ENCODE results near the gene RAPH1.
"Not testable (repeated sequence)": the region's sequence is repeated elsewhere in the genome, so short reads cannot be mapped to it uniquely, and the experiment has no call there.

Gene RAPH1

GRCh38 chr2:203440671-203441070, 94.4 kb downstream of the RAPH1 start:
- no peak for DNase-seq
- intact Hi-C loops (cut with DNase I) = no loop called here

- intact Hi-C loops (cut with DNase I) = no loop called here
- DNase-seq = no peak
These were observed 96.6 kb downstream of the RAPH1 start for GRCh38 chr2:203438528-203438927.

- intact Hi-C loops (cut with DNase I) = no loop called here
- no peak for DNase-seq
These were observed 97.6 kb downstream of the RAPH1 start for GRCh38 chr2:203437511-203437910.

GRCh38 chr2:203436496-203436895, 98.6 kb downstream of the RAPH1 start:
- no peak for DNase-seq
- intact Hi-C loops (cut with DNase I) = no loop called here

- DNase-seq = no peak
These were observed 102.3 kb downstream of the RAPH1 start for GRCh38 chr2:203432811-203433210.

GRCh38 chr2:203431391-203432185, 103.5 kb downstream of the RAPH1 start:
- intact Hi-C loops (cut with DNase I) = no loop called here
- DNase-seq = no peak

More at GRCh38 chr2:203432811-203433210, 102.3 kb downstream of the RAPH1 start:
- intact Hi-C loops (cut with DNase I) = no loop called here

GRCh38 chr2:203429643-203430042, 105.5 kb downstream of the RAPH1 start:
- DNase-seq; intact Hi-C loops (cut with DNase I): not testable (repeated sequence)

- intact Hi-C loops (cut with DNase I) = no loop called here
- DNase-seq = no peak
These were observed 108.0 kb downstream of the RAPH1 start for GRCh38 chr2:203427061-203427460.

GRCh38 chr2:203418271-203418670, 116.8 kb downstream of the RAPH1 start:
- intact Hi-C loops (cut with DNase I) = no loop called here
- DNase-seq = no peak

- intact Hi-C loops (cut with DNase I) = no loop called here
- no peak for DNase-seq
These were observed 121.3 kb downstream of the RAPH1 start for GRCh38 chr2:203413796-203414195.

- no peak for DNase-seq
- intact Hi-C loops (cut with DNase I) = no loop called here
These were observed 122.4 kb downstream of the RAPH1 start for GRCh38 chr2:203412546-203413331.

GRCh38 chr2:203407496-203407895, 127.6 kb downstream of the RAPH1 start:
- DNase-seq = no peak
- intact Hi-C loops (cut with DNase I) = no loop called here

GRCh38 chr2:203404996-203405395, 130.1 kb downstream of the RAPH1 start:
- DNase-seq = no peak

GRCh38 chr2:203400805-203401585, 134.1 kb downstream of the RAPH1 start:
- DNase-seq = no peak
- intact Hi-C loops (cut with DNase I) = no loop called here

More at GRCh38 chr2:203404996-203405395, 130.1 kb downstream of the RAPH1 start:
- intact Hi-C loops (cut with DNase I) = no loop called here

- DNase-seq = no peak
- intact Hi-C loops (cut with DNase I) = no loop called here
These were observed 136.1 kb downstream of the RAPH1 start for GRCh38 chr2:203399031-203399430.

GRCh38 chr2:203396667-203397066, 138.4 kb downstream of the RAPH1 start:
- DNase-seq = no peak
- intact Hi-C loops (cut with DNase I) = no loop called here

- intact Hi-C loops (cut with DNase I) = no loop called here
These were observed 139.2 kb downstream of the RAPH1 start for GRCh38 chr2:203395858-203396257.

GRCh38 chr2:203394519-203395227, 140.4 kb downstream of the RAPH1 start:
- no peak for DNase-seq
- intact Hi-C loops (cut with DNase I) = no loop called here

More at GRCh38 chr2:203395858-203396257, 139.2 kb downstream of the RAPH1 start:
- DNase-seq = no peak

- DNase-seq; intact Hi-C loops (cut with DNase I): not testable (repeated sequence)
These were observed 146.9 kb downstream of the RAPH1 start for GRCh38 chr2:203388153-203388552.

GRCh38 chr2:203383038-203383437, 152.1 kb downstream of the RAPH1 start:
- intact Hi-C loops (cut with DNase I) = no loop called here
- DNase-seq = no peak
